ENCODE data around the gene PRKCH. TPM values are rescaled to one million over a fixed set of nuclear protein-coding genes. Genes with fewer than 3 reads are reported as not detected.

PRKCH gene
- polyA plus RNA-seq, 2 of the 4 experiments (the other 2 are of a cell fraction) = 10.0 to 10.2 TPM

GRCh38 chr14:61419201-61419600 lies 97.8 kb downstream of the PRKCH start:
- no peaks in the 10 kb centered on the region for H3K9me3 ChIP-seq
- no peak overlapping the region for H3K4me3 ChIP-seq
- no peak for ATAC-seq
- peak overlapping the region; percentile 52 to 61; a peak in 3 of 6 replicates for H3K27ac ChIP-seq
- ChIA-PET POLR2A (no interaction called here), CTCF (interaction anchor here (1.2 to 2.3 kb wide), 3 partner anchors 14 to 419 kb away, joined by 3 to 7 read pairs (median 5); no protein-coding TSS in a partner anchor)
- no peak overlapping the region for H3K4me2 ChIP-seq
- no peak for FAIRE-seq
- H3K4me1 ChIP-seq = peaks cover 27% of the 10 kb centered on the region
- TF ChIP-seq REST (IDR thresholded peaks at IDR 0.05) (no peak), SREBF2 (IDR thresholded peaks at IDR 0.05) (no peak), HES2 (IDR thresholded peaks at IDR 0.05) (no peak), ZC3H11A (IDR thresholded peaks at IDR 0.05) (no peak), POLR2A (IDR thresholded peaks at IDR 0.05; ENCODE audit: low read length) (no peak), RFX5 (IDR thresholded peaks at IDR 0.05) (no peak), USF2 (IDR thresholded peaks at IDR 0.05) (no peak)
- DNase-seq (ENCODE audit: low read depth in 1 of 2, low spot score in 1 of 2) = no peak

- FAIRE-seq = no peak
- TF ChIP-seq CTCF (IDR thresholded peaks at IDR 0.05) = no peak
- no peak for TF ChIP-seq FOSL2 (IDR thresholded peaks at IDR 0.05)
- peak; percentile 47 for TF ChIP-seq FOSL2 (CRISPR knock-in tag; IDR thresholded peaks at IDR 0.05)
- TF ChIP-seq PHF8 (IDR thresholded peaks at IDR 0.05; ENCODE audit: borderline replicate concordance, low read depth) = no peak
- no peak for TF ChIP-seq KDM1A (IDR thresholded peaks at IDR 0.05; ENCODE audit: low read depth)
- no peak for TF ChIP-seq SREBF2 (IDR thresholded peaks at IDR 0.05)
- Histone ChIP-seq H3K4me2 (peak overlapping the region; percentile 7), H3K4me1 (peaks cover 27% of the 10 kb centered on the region), H3K27ac (peak overlapping the region; percentile 52 to 61; a peak in 5 of 6 replicates), H3K9me3 (no peaks in the 10 kb centered on the region), H3K4me3 (no peak overlapping the region)
- peak in 1 of 2 experiments; percentile 12 for DNase-seq (ENCODE audit: low read depth in 1 of 2, low spot score in 1 of 2)
- ChIA-PET POLR2A (no interaction called here), CTCF (interaction anchor here (0.8 to 2.3 kb wide), 5 partner anchors 13 to 418 kb away, joined by 3 to 7 read pairs (median 3); no protein-coding TSS in a partner anchor)
- WGBS (ENCODE audit: missing lambda C conversion rate) = 35% methylated on average over 4 of the region's 4 CpGs
- ATAC-seq = peak; percentile 71 to 77
These were observed 98.9 kb downstream of the PRKCH start for GRCh38 chr14:61420326-61420725.

GRCh38 chr14:61421212-61421923 lies 100.0 kb downstream of the PRKCH start:
- Histone ChIP-seq H3K4me2 (peak overlapping the region; percentile 7; the same call in 1 of the 3 replicates), H3K27ac (peak overlapping the region; percentile 24 to 37; a peak in 2 of 6 replicates), H3K4me1 (peaks cover 27% of the 10 kb centered on the region), H3K4me3 (no peak overlapping the region), H3K9me3 (no peaks in the 10 kb centered on the region)
- 45% methylated on average over 1 of the region's 1 CpG for WGBS (ENCODE audit: missing lambda C conversion rate)
- FAIRE-seq (no peak), DNase-seq (ENCODE audit: low read depth in 1 of 2, low spot score in 1 of 2) (no peak), ATAC-seq (no peak)
- ChIA-PET CTCF (interaction anchor here (0.8 to 2.3 kb wide), 3 partner anchors 34 to 416 kb away, joined by 3 to 7 read pairs (median 3); no protein-coding TSS in a partner anchor), POLR2A (no interaction called here)
- TF ChIP-seq CTCF (IDR thresholded peaks at IDR 0.05) (no peak), FOXS1 (CRISPR knock-in tag; IDR thresholded peaks at IDR 0.05) (no peak), ZFP36 (IDR thresholded peaks at IDR 0.05; ENCODE audit: borderline replicate concordance, partially characterized antibody) (no peak), MYC (IDR thresholded peaks at IDR 0.05; ENCODE audit: borderline replicate concordance, low read length) (no peak), HOXA7 (CRISPR knock-in tag; IDR thresholded peaks at IDR 0.05) (no peak), NR3C1 (IDR thresholded peaks at IDR 0.05) (no peak), BCL3 (IDR thresholded peaks at IDR 0.05) (no peak), MAZ (IDR thresholded peaks at IDR 0.05; ENCODE audit: borderline replicate concordance, low read depth, low read length) (no peak), EHF (CRISPR knock-in tag; IDR thresholded peaks at IDR 0.05) (no peak), ESRRA (IDR thresholded peaks at IDR 0.05; ENCODE audit: borderline replicate concordance, low read length) (no peak)

All from A549 (cell line).